Fibroblast of mammary gland (primary cell): Measurements from ENCODE around the gene PSMA5.

Experiments used
- DNase-seq: peaks from one replicate; pipeline ENCODE4 v3.0.0-alpha.2; 2010; ENCODE audit warnings: low read depth
- H3K4me3 ChIP-seq: 2 replicates; pipeline ENCODE4 v1.5.1; 2011; ENCODE audit warnings: low read depth, mild to moderate bottlenecking, low read length, moderate library complexity; ENCODE audit not compliant: control insufficient read depth
- CTCF ChIP-seq: conservative IDR thresholded peaks from 2 replicates; pipeline ENCODE4 v1.5.1; 2011; ENCODE audit warnings: low read depth, low read length, inconsistent platforms; ENCODE audit not compliant: control insufficient read depth, insufficient read depth

PSMA5 gene

GRCh38 chr1:109468061-109468460 lies 41.8 kb upstream of the PSMA5 start:
- TF ChIP-seq CTCF, result no peak
- no peak for DNase-seq
- no peak overlapping the region for H3K4me3 ChIP-seq

- TF ChIP-seq CTCF, result no peak
- DNase-seq, result no peak
- H3K4me3 ChIP-seq, result no peak overlapping the region
Measured at GRCh38 chr1:109467301-109467777, 41.1 kb upstream of the PSMA5 start.

GRCh38 chr1:109466452-109467300 lies 40.4 kb upstream of the PSMA5 start, which contains the start of gene SYPL2:
Gene SYPL2, plus strand, starts transcription at chr1:109466546. Its CDS starts 298 bp downstream, at chr1:109466844.
- peak; percentile 20 for DNase-seq
- no peak for TF ChIP-seq CTCF
- H3K4me3 ChIP-seq, result peak within 1 kb of the TSS; percentile 48

DNA sequence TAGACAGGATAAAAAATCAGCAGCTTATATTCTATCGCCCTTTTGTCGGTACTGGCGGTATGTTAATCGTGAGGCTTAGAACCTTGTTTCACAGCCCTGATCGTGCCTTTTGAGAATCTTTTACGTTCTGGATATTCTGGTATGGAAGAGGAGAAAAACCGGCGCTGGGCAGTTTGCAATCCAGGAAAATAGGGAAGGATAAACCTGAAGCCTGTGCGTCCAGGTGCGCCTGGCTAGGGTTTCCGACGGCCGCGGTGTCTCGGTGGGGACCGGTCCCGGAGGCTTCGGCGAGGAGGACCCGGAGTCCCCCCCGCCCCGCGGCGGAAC lies 39.8 kb upstream of the PSMA5 start:
- no peak for TF ChIP-seq CTCF
- H3K4me3 ChIP-seq, result peak overlapping the region; percentile 48
- peak; percentile 5 for DNase-seq

- DNase-seq, result no peak
- no peak overlapping the region for H3K4me3 ChIP-seq
- TF ChIP-seq CTCF, result no peak
Measured at GRCh38 chr1:109457819-109458218, 31.6 kb upstream of the PSMA5 start.

DNA sequence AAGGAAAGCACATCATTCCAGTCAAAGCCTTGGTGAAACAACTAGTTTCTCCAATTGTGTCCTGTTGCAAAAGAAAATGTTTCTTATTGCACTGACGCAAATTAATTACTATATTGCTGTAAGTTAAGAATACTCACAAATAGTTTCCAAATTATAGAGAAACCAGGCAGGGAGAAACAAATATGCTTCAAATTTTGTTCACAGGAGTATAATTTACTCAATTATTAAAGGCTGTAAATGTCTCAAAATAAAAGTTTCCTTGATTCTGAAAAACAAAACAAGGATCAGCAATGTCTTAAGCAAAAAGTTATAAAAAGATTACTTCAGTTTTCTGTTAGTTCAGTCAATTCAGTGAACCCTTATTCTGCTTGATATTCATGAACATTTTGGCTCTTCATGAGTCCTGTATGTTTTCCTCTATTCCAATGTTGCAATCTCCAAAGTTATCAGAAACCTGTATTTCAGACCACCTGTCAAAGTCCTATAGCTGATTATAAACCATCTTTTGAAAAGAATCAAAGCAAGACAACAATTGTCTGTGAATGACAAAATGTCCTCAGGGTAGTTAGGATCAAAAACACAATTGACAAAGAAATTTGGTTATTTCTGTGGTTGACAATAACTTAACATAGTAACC lies 28.4 kb upstream of the PSMA5 start:
- no peak for TF ChIP-seq CTCF
- H3K4me3 ChIP-seq, result no peak overlapping the region
- peak; percentile 10 for DNase-seq
